HEK293T (cell line): ENCODE measurements around the gene PIK3AP1.

ENCODE experiments used
- ARNT ChIP-seq: fragments of 450-650 bp; IDR thresholded peaks from 2 replicates; pipeline ENCODE4 v1.6.1; 2017; ENCODE audit warnings: mild to moderate bottlenecking
- BHLHE40 ChIP-seq: fragments of 450-650 bp; IDR thresholded peaks from 2 replicates; pipeline ENCODE4 v1.6.1; 2016; ENCODE audit warnings: mild to moderate bottlenecking, moderate library complexity, borderline replicate concordance
- FOXK2 ChIP-seq: fragments of 450-650 bp; IDR thresholded peaks from 2 replicates; pipeline ENCODE4 v1.6.1; 2016; ENCODE audit warnings: mild to moderate bottlenecking
- FOXM1 ChIP-seq: fragments of 450-650 bp; IDR thresholded peaks from 2 replicates; pipeline ENCODE4 v1.6.1; 2017; ENCODE audit warnings: mild to moderate bottlenecking, borderline replicate concordance
- HDGF ChIP-seq: fragments of 450-650 bp; IDR thresholded peaks from 2 replicates; pipeline ENCODE4 v1.6.1; 2017; ENCODE audit warnings: antibody characterized with exemption, borderline replicate concordance
- LEF1 ChIP-seq: fragments of 450-650 bp; IDR thresholded peaks from 2 replicates; pipeline ENCODE4 v1.6.1; 2017; ENCODE audit warnings: mild to moderate bottlenecking, borderline replicate concordance
- SP1 ChIP-seq: fragments of 450-650 bp; IDR thresholded peaks from 2 replicates; pipeline ENCODE4 v1.6.1; 2017
- TARDBP ChIP-seq: fragments of 450-650 bp; IDR thresholded peaks from 2 replicates; pipeline ENCODE4 v1.6.1; 2016
- ZNF384 ChIP-seq: fragments of 450-650 bp; IDR thresholded peaks from 2 replicates; pipeline ENCODE4 v1.6.1; 2016

DNA sequence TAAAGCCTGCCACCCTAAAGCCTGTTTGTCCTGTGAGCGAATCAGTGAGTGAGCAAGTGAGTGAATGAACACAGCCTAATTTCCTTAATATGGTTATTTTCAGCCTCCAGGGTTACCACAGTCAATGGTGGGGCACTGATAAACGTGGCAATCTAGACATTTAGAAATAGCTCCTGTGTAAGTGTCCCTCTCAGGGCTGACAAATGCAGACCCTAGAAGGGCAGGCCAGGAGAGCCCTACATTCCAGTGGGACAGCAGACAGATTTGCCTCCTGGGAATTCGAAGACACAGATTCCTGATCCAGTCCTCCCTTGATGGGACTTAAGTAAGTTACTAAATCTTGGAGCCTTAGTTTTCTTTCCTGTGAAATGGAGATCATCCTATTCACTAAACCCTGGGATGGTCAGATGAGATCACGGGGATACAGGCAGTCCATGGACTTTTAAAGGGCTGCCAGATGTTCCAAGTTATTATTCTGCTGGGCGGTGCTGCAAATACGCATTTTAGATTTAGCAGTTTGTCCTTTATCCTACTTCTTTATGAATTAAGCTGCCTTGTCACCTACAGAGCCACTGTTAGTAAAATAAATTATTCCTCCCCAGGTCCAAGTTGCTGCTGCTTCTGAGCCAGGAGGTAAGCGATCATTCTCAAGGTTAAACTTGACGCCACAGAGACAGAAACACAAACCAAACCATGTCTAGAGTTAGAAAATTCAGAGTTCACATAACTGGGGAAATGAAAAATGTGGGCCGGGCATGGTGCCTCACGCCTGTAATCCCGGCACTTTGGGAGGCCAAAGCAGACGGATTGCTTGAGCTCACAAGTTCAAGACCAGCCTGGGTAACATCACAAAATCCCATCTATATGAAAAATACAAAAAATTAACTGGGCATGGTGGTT lies 78.7 kb downstream of the PIK3AP1 start:
- TF ChIP-seq FOXK2 (no peak), ARNT (no peak), TARDBP (no peak), FOXM1 (no peak), LEF1 (no peak), HDGF (no peak), BHLHE40 (no peak), ZNF384 (no peak), SP1 (no peak)
